GM18508 (cell line): ENCODE measurements around the gene MTMR2.

Experiments used
- ATAC-seq: cut with Tn5 transposase; IDR thresholded peaks from one replicate; pipeline ENCODE4 v1.9.1; 2021; ENCODE audit warnings: moderate number of reproducible peaks; ENCODE audit not compliant: insufficient read depth, unreplicated experiment

Gene MTMR2

GRCh38 chr11:95923728-95924413 is at the start of gene MTMR2:
Gene MTMR2, minus strand, starts transcription at chr11:95924107. Its CDS starts 153 bp downstream, at chr11:95923954.
- peak; percentile 91 for ATAC-seq

DNA sequence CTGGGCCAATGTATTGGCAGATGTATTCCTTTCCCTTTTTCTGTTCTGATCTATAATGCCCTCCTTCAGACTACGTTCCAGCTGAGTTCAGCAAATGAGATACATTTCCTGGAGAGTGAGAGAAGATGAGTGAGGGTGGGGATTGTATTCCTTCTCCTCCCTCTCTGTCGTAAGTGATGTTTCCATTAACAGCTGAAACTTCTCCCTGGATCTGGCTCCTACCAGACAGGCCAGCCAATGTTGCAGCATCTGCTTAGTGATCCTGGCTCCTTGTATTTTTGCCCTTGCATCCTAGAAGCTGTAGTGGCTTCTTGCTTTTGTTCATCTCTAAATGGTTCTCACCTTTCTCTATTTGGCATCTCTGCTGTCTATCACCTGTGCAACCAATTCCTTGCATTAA is 48.2 kb upstream of the MTMR2 start:
- no peak for ATAC-seq

GRCh38 chr11:95968585-95968984 is 44.7 kb upstream of the MTMR2 start:
- ATAC-seq = no peak

GRCh38 chr11:95964281-95964680 is 40.4 kb upstream of the MTMR2 start:
- ATAC-seq = no peak

GRCh38 chr11:95961758-95962157 is 37.9 kb upstream of the MTMR2 start:
- ATAC-seq = no peak

DNA sequence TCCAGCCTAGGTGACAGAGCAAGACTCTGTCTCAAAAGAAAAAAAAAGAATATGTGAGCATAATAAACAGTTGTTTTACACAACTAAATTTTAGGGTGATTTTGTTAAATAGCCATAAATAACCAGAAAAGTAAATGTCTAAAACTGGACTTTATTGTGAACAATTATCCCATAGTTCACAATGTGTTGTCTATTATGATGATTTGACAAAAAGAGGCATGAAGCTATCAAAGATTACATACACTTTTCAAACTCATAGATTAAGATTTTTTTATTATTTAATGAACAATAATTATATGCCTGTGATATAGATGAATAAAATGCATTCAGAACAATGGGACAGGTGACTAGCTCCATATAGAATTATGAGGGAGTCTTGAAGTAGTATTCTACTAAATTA is 27.0 kb upstream of the MTMR2 start:
- no peak for ATAC-seq

GRCh38 chr11:95948637-95949036 is 24.7 kb upstream of the MTMR2 start:
- ATAC-seq = no peak

- ATAC-seq = no peak
Observed at GRCh38 chr11:95944623-95945022, 20.7 kb upstream of the MTMR2 start.

DNA sequence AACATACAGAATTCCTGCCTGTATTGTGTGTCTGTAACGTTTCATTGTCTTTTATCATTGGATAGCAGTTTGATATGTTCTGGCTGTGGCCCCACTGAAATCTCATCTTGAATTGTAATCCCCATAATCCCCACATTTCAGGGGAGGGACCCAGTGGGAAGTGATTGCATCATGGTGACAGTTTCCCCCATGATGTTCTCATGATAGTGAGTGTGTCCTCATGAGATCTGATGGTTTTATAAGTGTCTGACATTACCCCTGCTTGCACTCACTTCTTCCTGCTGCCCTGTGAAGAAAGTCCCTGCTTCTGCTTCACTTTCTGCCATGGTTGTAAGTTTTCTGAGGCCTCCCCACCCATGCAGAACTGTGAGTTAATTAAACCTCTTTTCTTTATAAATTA is 19.6 kb upstream of the MTMR2 start:
- no peak for ATAC-seq

- ATAC-seq = no peak
Observed at GRCh38 chr11:95939091-95939490, 15.2 kb upstream of the MTMR2 start.

- no peak for ATAC-seq
Observed at GRCh38 chr11:95937358-95937757, 13.5 kb upstream of the MTMR2 start.

- ATAC-seq = no peak
Observed at GRCh38 chr11:95933594-95933993, 9.7 kb upstream of the MTMR2 start.

DNA sequence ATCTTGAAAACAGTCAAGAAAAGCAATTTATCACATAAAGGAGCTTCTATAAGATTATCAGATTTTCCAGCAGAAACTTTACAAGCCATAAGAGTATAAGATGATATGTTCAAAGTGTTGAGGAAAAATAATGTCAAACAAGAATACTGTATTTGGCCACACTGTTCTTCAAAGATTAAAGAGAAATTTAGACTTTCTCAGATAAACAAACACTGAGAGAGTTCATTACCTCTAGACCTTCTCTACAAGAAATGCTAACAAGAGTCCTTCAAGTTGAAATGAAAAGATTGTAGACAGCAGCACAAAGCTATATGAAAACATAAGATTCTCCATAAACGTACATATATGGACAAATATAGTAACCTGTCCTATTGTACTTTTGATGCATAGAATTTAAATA is 8.0 kb upstream of the MTMR2 start:
- no peak for ATAC-seq

DNA sequence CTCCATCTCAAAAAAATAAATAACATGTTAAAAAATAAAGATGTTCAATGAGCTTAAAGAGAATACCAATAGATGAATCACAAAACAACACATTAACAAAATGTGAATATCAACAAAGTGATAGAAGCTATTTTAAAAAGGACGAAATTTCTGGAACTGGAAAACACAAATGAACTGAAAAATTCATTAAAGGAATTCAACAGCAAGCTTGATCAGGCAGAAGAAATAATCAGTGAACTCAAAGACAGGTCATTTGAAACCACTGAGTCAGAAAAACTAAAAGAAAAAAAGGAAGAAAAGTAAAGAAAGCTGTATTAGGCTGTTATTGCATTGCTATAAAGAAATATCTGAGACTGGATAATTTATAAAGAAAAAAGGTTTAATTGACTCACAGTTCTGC is 7.0 kb upstream of the MTMR2 start:
- ATAC-seq = no peak

DNA sequence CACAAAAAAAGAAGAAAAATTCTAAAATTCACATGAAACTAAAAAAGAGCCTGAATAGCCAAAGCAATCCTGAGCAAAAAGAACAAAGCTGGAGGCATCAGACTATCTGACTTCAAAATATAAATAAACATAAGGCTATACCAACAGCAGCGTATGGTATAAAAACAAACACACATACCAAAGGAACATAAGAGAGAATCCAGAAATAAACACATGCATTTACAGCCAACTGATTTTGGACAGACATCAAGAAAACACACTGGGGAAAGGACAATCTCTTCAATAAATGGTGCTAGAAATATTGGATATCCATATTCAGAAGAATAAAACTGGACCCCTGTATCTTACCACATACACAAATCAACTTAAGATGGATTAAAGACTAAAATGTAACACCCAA is 2.8 kb upstream of the MTMR2 start:
- no peak for ATAC-seq

DNA sequence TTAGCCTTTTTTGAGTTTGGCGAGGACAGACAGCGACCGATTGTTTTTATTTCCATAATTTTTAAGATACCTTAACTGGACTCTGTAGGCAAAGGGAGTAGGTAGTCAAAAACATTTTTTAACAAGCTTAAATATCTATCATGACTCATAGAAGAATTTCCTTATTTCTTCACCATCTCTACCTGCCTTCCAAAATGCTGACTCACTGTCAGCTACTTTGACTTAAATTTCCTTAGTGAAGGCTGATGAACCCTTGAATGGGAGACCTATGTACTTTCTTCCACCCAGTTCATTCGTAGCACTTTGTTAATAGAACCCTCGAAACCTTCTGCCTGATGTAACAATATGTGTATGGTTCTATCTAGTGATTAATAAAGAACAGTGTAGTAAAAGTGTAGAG is 1.1 kb upstream of the MTMR2 start:
- ATAC-seq = no peak

GRCh38 chr11:95924414-95924760 is 480 bp upstream of the MTMR2 start:
- no peak for ATAC-seq

DNA sequence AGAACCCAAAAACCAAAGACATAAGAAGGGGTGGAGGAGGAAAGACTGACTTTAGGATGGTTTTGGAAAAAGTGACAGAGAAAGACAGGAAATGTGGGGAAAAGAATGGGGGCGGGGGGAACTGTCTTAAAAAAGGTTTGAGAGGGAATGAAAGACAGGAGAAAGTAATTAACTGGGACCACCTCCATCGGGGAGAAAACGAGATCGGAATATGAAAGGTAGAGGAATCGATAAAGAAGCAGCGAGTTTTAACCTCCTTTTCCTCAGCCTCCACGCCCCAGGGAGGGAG is 524 bp downstream of the MTMR2 start:
- no peak for ATAC-seq

GRCh38 chr11:95922536-95923438 is 1.1 kb downstream of the MTMR2 start:
- no peak for ATAC-seq

DNA sequence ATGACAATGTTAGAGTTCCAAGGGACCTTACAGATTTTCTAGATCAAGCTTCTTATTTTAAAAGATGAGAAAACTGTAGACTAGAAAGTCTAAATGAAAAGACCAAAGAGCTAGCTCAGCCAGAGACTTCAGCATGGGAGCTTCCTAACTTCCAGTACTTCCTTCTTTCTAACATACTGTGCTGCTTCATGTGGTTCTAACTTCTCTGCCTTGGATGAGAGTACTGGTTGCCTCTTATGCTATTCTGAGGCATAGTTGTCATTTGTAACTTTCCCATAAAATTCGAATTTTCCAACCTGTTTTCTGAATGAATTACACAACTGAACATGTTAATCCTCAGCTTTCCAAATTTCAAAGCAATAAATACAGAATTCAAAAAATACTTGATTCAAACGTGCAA is 1.8 kb downstream of the MTMR2 start:
- no peak for ATAC-seq

- no peak for ATAC-seq
Observed at GRCh38 chr11:95920460-95921105, 3.3 kb downstream of the MTMR2 start.

- no peak for ATAC-seq
Observed at GRCh38 chr11:95919514-95919913, 4.4 kb downstream of the MTMR2 start.
